CD4-positive, alpha-beta memory T cell (primary cell): ENCODE measurements around the gene SHF. TPM values are rescaled to one million over a fixed set of nuclear protein-coding genes. Genes with fewer than 3 reads are reported as not detected.

ENCODE experiments used
- CTCF ChIA-PET: fragments of 350-600 bp; sonication (Branson Sonifier 250); formaldehyde crosslinking; loops from one replicate; lab custom pipeline; 2021; ENCODE audit warnings: inconsistent platforms; ENCODE audit not compliant: partially characterized antibody; lab: Charles Lee
- POLR2A ChIA-PET: fragments of 350-600 bp; sonication (Branson Sonifier 250); formaldehyde crosslinking; loops from one replicate; lab custom pipeline; 2021; ENCODE audit not compliant: partially characterized antibody; lab: Charles Lee
- DNase-seq, 5 donors: peaks; one replicate each; pipeline versions ENCODE4 v3.0.0 to v3.0.0-alpha.2; 2020 to 2022; ENCODE audit warnings: mixed read lengths in 1 of 5
- H3K27ac ChIP-seq: one replicate; pipeline ENCODE4 v1.7.0; 2013; ENCODE audit warnings: low read depth, low read length
- H3K27me3 ChIP-seq: 2 replicates; pipeline ENCODE4 v1.7.0; 2013; ENCODE audit warnings: mild to moderate bottlenecking, low read length, moderate library complexity; ENCODE audit not compliant: insufficient read depth
- H3K36me3 ChIP-seq: 2 replicates; pipeline ENCODE4 v1.7.0; 2013; ENCODE audit warnings: mild to moderate bottlenecking, low read length, moderate library complexity; ENCODE audit not compliant: insufficient read depth
- H3K4me1 ChIP-seq: 2 replicates; pipeline ENCODE4 v1.7.0; 2013; ENCODE audit warnings: mild to moderate bottlenecking, low read length, moderate library complexity; ENCODE audit not compliant: insufficient read depth
- H3K4me3 ChIP-seq, 2 donors: one replicate each; pipeline ENCODE4 v1.7.0; 2013; ENCODE audit warnings: low read length in 2 of 2, mild to moderate bottlenecking in 1 of 2
- H3K9me3 ChIP-seq, 2 donors: one replicate each; pipeline ENCODE4 v1.7.0; 2013; ENCODE audit warnings: low read length in 2 of 2, control low read depth in 1 of 2; ENCODE audit not compliant: control insufficient read depth in 1 of 2
- H3K27ac Mint-ChIP-seq, 7 donors: one replicate each; pipeline ENCODE4 v1.8.0; 2020 to 2021; ENCODE audit warnings: mixed read lengths in 7 of 7, mild to moderate bottlenecking in 6 of 7, inconsistent platforms in 3 of 7, moderate library complexity in 3 of 7
- H3K27me3 Mint-ChIP-seq, 2 donors: one replicate each; pipeline ENCODE4 v1.8.0; 2020 to 2021; ENCODE audit warnings: mixed read lengths in 2 of 2
- H3K36me3 Mint-ChIP-seq, 2 donors: one replicate each; pipeline ENCODE4 v1.8.0; 2020 to 2021; ENCODE audit warnings: mixed read lengths in 2 of 2, inconsistent platforms in 1 of 2, mild to moderate bottlenecking in 1 of 2
- H3K4me1 Mint-ChIP-seq, 4 donors: one replicate each; pipeline ENCODE4 v1.8.0; 2020 to 2021; ENCODE audit warnings: mixed read lengths in 4 of 4, mild to moderate bottlenecking in 1 of 4
- H3K4me3 Mint-ChIP-seq, 8 donors: one replicate each; pipeline ENCODE4 v1.8.0; 2020 to 2021; ENCODE audit warnings: mixed read lengths in 8 of 8, mild to moderate bottlenecking in 7 of 8, moderate library complexity in 6 of 8, inconsistent platforms in 3 of 8
- H3K9me3 Mint-ChIP-seq, 8 donors: one replicate each; pipeline ENCODE4 v1.8.0; 2020 to 2021; ENCODE audit warnings: mixed read lengths in 8 of 8, mild to moderate bottlenecking in 5 of 8, inconsistent platforms in 3 of 8, moderate library complexity in 1 of 8
- intact Hi-C: fragments of 100-400 bp; cut with micrococcal nuclease; formaldehyde crosslinking; loops from one replicate; pipeline ENCODE4 v1.15.1; 2023
- polyA plus RNA-seq, 2 donors: library from polyadenylated mRNA; unstranded; fragments of 300-500 nt; fragmentation: Illumina TruSeq; gene quantifications; one replicate each; pipeline ENCODE4 v1.2.3, GENCODE V29; 2021
- total RNA-seq, 2 experiments: library from RNA; stranded (reverse); gene quantifications; one replicate each; pipeline ENCODE4 v1.2.3, GENCODE V29; 2021

The SHF gene
- total and polyA plus RNA-seq, 4 experiments from 2014 or later: 0.66 to 6.7 (median 3.5) TPM

- no peaks in the 10 kb centered on the region for H3K9me3 ChIP-seq
- no peaks in the 10 kb centered on the region for H3K36me3 ChIP-seq
- H3K36me3 Mint-ChIP-seq: no peaks in the 10 kb centered on the region
- CTCF ChIA-PET: interaction anchor here (1.2 to 3.0 kb wide), 4 partner anchors 12 to 147 kb away, joined by 3 to 19 read pairs (median 4); partner anchors contain the start of gene DUOXA2
- intact Hi-C loops: loop anchor here (5.0 kb wide), 1 partner anchor 483 kb away; no protein-coding TSS in a partner anchor
- H3K27me3 ChIP-seq: peaks cover 38% of the 10 kb centered on the region
- peaks cover 0 to 12% (median 7%) of the 10 kb centered on the region in 4 donors for H3K4me1 Mint-ChIP-seq
- peak within 1 kb of the TSS in 7 of 8 donors; percentile 11 to 65 (median 54) for H3K4me3 Mint-ChIP-seq
- H3K27ac ChIP-seq: no peak within 1 kb of the TSS
- H3K9me3 Mint-ChIP-seq: peaks cover 0 to 4% (median 0%) of the 10 kb centered on the region in 8 donors
- POLR2A ChIA-PET: interaction anchor here (0.8 to 1.2 kb wide), 2 partner anchors 11 to 37 kb away, joined by 3 read pairs; no protein-coding TSS in a partner anchor
- H3K4me3 ChIP-seq: no peak within 1 kb of the TSS
- DNase-seq: no peak
- H3K27ac Mint-ChIP-seq: no peak within 1 kb of the TSS
- H3K27me3 Mint-ChIP-seq: peaks cover 46 to 56% of the 10 kb centered on the region in 2 donors
- H3K4me1 ChIP-seq: no peaks in the 10 kb centered on the region
Measured at GRCh38 chr15:45129651-45130129, 58.1 kb downstream of the SHF start, which contains the start of the genes DUOX1 and DUOXA1. Gene DUOX1, plus strand, starts transcription at chr15:45129994. Its CDS starts 1,973 bp downstream, at chr15:45131967. Gene DUOXA1, minus strand, starts transcription at chr15:45129879. Its CDS starts 6,865 bp downstream, at chr15:45123014.

GRCh38 chr15:45128971-45129639, 58.7 kb downstream of the SHF start:
- Histone ChIP-seq H3K4me3 (no peak overlapping the region), H3K36me3 (no peaks in the 10 kb centered on the region), H3K9me3 (no peaks in the 10 kb centered on the region), H3K4me1 (no peaks in the 10 kb centered on the region), H3K27me3 (peaks cover 32% of the 10 kb centered on the region), H3K27ac (no peak overlapping the region)
- Mint-ChIP-seq H3K4me3 (peak overlapping the region in 7 of 8 donors; percentile 9 to 65 (median 49)), H3K27me3 (peaks cover 40 to 50% of the 10 kb centered on the region in 2 donors), H3K9me3 (peaks cover 0 to 4% (median 0%) of the 10 kb centered on the region in 8 donors), H3K36me3 (no peaks in the 10 kb centered on the region), H3K27ac (no peak overlapping the region), H3K4me1 (peaks cover 0 to 8% (median 4%) of the 10 kb centered on the region in 4 donors)
- ChIA-PET CTCF (interaction anchor here (1.6 to 3.0 kb wide), 2 partner anchors 11 to 39 kb away, joined by 4 to 19 read pairs; no protein-coding TSS in a partner anchor), POLR2A (interaction anchor here (0.8 kb wide), 1 partner anchor 38 kb away, joined by 3 read pairs; no protein-coding TSS in a partner anchor)
- intact Hi-C loops: loop anchor here (5.0 kb wide), 1 partner anchor 483 kb away; no protein-coding TSS in a partner anchor
- no peak for DNase-seq

- Mint-ChIP-seq H3K4me1 (peaks cover 0 to 8% (median 4%) of the 10 kb centered on the region in 4 donors), H3K36me3 (no peaks in the 10 kb centered on the region), H3K27ac (no peak overlapping the region), H3K4me3 (no peak overlapping the region), H3K9me3 (peaks cover 0 to 4% (median 0%) of the 10 kb centered on the region in 8 donors), H3K27me3 (peaks cover 34 to 51% of the 10 kb centered on the region in 2 donors)
- peak in 4 of 5 donors; percentile 45 to 52 (median 48) for DNase-seq
- Histone ChIP-seq H3K9me3 (no peaks in the 10 kb centered on the region), H3K4me1 (no peaks in the 10 kb centered on the region), H3K4me3 (no peak overlapping the region), H3K27me3 (peaks cover 25% of the 10 kb centered on the region), H3K36me3 (no peaks in the 10 kb centered on the region), H3K27ac (no peak overlapping the region)
- ChIA-PET CTCF (interaction anchor here (0.6 to 2.1 kb wide), 27 partner anchors 9 to 910 kb away, joined by 3 to 21 read pairs (median 4); partner anchors contain the start of gene SHF), POLR2A (interaction anchor here (0.7 to 1.2 kb wide), 4 partner anchors 9 to 276 kb away, joined by 3 read pairs; a partner anchor contains a TSS)
- intact Hi-C loops: loop anchor here (1.0 to 5.0 kb wide), 4 partner anchors 40 to 486 kb away; no protein-coding TSS in a partner anchor
Measured at GRCh38 chr15:45126535-45127158, 61.1 kb downstream of the SHF start.

- Mint-ChIP-seq H3K4me3 (no peak overlapping the region), H3K27me3 (peaks cover 34 to 46% of the 10 kb centered on the region in 2 donors), H3K27ac (no peak overlapping the region), H3K9me3 (peaks cover 0 to under 1% (median 0%) of the 10 kb centered on the region in 8 donors), H3K36me3 (no peaks in the 10 kb centered on the region), H3K4me1 (peaks cover 0 to 2% (median under 1%) of the 10 kb centered on the region in 4 donors)
- intact Hi-C loops: no loop called here
- CTCF ChIA-PET: interaction anchor here (0.7 to 1.9 kb wide), 5 partner anchors 10 to 276 kb away, joined by 3 to 9 read pairs (median 4); no protein-coding TSS in a partner anchor
- H3K36me3 ChIP-seq: no peaks in the 10 kb centered on the region
- H3K4me1 ChIP-seq: no peaks in the 10 kb centered on the region
- no peaks in the 10 kb centered on the region for H3K9me3 ChIP-seq
- no peak overlapping the region for H3K4me3 ChIP-seq
- no peak for DNase-seq
- H3K27ac ChIP-seq: no peak overlapping the region
- peaks cover 22% of the 10 kb centered on the region for H3K27me3 ChIP-seq
- POLR2A ChIA-PET: no interaction called here
Measured at GRCh38 chr15:45123397-45123796, 64.4 kb downstream of the SHF start.

GRCh38 chr15:45122719-45123118, 65.0 kb downstream of the SHF start:
- Mint-ChIP-seq H3K4me1 (peaks cover 4 to 7% (median 5%) of the 10 kb centered on the region in 4 donors), H3K27ac (no peak overlapping the region), H3K4me3 (no peak overlapping the region), H3K9me3 (peaks cover 0 to 2% (median 0%) of the 10 kb centered on the region in 8 donors), H3K36me3 (no peaks in the 10 kb centered on the region), H3K27me3 (peaks cover 36 to 45% of the 10 kb centered on the region in 2 donors)
- Histone ChIP-seq H3K27me3 (peaks cover 18% of the 10 kb centered on the region), H3K9me3 (no peaks in the 10 kb centered on the region), H3K4me3 (no peak overlapping the region), H3K27ac (no peak overlapping the region), H3K36me3 (no peaks in the 10 kb centered on the region), H3K4me1 (peaks cover 2% of the 10 kb centered on the region)
- DNase-seq: no peak
- ChIA-PET POLR2A (no interaction called here), CTCF (interaction anchor here (0.7 to 1.9 kb wide), 4 partner anchors 11 to 277 kb away, joined by 3 to 9 read pairs (median 4); no protein-coding TSS in a partner anchor)
- intact Hi-C loops: no loop called here

GRCh38 chr15:45121706-45122417, 65.9 kb downstream of the SHF start:
- H3K36me3 ChIP-seq: no peaks in the 10 kb centered on the region
- DNase-seq: no peak
- POLR2A ChIA-PET: no interaction called here
- Mint-ChIP-seq H3K9me3 (peaks cover 0 to 2% (median 0%) of the 10 kb centered on the region in 8 donors), H3K27me3 (peaks cover 39 to 49% of the 10 kb centered on the region in 2 donors), H3K36me3 (no peaks in the 10 kb centered on the region), H3K4me3 (no peak overlapping the region), H3K27ac (peak overlapping the region in 1 of 7 donors; percentile 64), H3K4me1 (peaks cover 8 to 15% (median 12%) of the 10 kb centered on the region in 4 donors)
- no peaks in the 10 kb centered on the region for H3K9me3 ChIP-seq
- H3K4me3 ChIP-seq: no peak overlapping the region
- no peak overlapping the region for H3K27ac ChIP-seq
- CTCF ChIA-PET: interaction anchor here (0.9 to 1.9 kb wide), 5 partner anchors 12 to 279 kb away, joined by 3 to 9 read pairs (median 3); no protein-coding TSS in a partner anchor
- peaks cover 11% of the 10 kb centered on the region for H3K4me1 ChIP-seq
- peaks cover 27% of the 10 kb centered on the region for H3K27me3 ChIP-seq
- intact Hi-C loops: no loop called here
